ENCODE measurements around the gene THUMPD3. TPM values are rescaled to one million over a fixed set of nuclear protein-coding genes. Genes with fewer than 3 reads are reported as not detected.

The THUMPD3 gene
- total RNA-seq, 1 donor from 2014 or later: 43.9 TPM

DNA sequence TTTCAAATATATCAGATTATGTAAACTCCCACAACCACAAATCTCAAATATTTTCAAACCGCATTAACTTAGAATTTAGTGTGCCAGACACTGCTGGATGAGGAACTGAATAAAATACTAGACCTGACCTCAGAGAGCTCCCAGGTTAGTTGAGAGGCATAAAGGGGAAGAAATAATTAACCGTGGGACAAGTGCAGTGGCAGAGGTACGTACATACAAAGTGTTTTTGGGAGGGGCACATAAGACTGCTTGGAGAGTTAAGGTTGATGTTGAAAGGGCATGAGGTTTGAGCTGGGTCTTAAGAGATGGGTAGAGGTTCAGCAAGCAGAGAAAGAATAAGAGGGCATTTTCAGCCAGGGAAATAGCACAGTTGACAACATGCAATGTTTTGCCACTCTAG lies 17.2 kb downstream of the THUMPD3 start:
- H3K4me3 ChIP-seq (ENCODE audit: low read depth, low read length): no peak overlapping the region
- TF ChIP-seq, protein P1, sequence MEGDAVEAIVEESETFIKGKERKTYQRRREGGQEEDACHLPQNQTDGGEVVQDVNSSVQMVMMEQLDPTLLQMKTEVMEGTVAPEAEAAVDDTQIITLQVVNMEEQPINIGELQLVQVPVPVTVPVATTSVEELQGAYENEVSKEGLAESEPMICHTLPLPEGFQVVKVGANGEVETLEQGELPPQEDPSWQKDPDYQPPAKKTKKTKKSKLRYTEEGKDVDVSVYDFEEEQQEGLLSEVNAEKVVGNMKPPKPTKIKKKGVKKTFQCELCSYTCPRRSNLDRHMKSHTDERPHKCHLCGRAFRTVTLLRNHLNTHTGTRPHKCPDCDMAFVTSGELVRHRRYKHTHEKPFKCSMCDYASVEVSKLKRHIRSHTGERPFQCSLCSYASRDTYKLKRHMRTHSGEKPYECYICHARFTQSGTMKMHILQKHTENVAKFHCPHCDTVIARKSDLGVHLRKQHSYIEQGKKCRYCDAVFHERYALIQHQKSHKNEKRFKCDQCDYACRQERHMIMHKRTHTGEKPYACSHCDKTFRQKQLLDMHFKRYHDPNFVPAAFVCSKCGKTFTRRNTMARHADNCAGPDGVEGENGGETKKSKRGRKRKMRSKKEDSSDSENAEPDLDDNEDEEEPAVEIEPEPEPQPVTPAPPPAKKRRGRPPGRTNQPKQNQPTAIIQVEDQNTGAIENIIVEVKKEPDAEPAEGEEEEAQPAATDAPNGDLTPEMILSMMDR (conservative IDR thresholded peaks at IDR 0.05; ENCODE audit: low read depth, low read length): no peak
- no peak for DNase-seq (ENCODE audit: low read depth)

DNA sequence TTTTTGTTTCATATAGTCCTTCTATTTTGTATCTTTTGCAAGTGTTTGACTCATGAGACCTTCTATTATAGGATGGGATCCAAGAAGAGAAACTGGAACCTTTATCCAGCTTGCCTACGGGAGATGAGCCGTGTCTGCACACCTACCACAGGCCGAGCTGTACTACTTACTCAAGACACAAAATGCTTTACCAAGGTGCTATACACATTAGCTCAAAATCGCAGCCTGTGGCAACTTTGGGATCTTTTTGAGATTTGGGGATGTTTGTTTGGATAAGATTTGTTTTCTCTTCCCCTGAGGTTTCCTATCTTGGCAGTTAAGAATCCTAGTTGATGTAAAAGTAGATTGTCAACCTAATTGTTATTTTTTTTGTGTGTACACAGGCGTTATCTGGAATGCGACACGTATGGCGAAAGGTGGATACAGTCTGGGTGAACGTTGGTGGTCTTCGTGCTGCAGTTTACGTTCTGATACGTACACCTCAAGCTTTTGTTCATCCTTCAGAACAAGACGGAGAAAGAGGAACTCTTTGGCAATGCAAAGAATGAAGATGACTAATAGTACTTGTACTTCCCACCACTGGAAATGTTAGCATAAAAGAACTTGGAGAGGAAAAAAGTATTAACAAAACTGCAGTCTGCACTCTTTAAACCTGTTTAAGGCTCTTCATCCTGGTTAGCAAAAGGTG lies 21.4 kb downstream of the THUMPD3 start:
- DNase-seq (ENCODE audit: low read depth): no peak
- TF ChIP-seq, protein P1 (conservative IDR thresholded peaks at IDR 0.05; ENCODE audit: low read depth, low read length): no peak
- no peak overlapping the region for H3K4me3 ChIP-seq (ENCODE audit: low read depth, low read length)

DNA sequence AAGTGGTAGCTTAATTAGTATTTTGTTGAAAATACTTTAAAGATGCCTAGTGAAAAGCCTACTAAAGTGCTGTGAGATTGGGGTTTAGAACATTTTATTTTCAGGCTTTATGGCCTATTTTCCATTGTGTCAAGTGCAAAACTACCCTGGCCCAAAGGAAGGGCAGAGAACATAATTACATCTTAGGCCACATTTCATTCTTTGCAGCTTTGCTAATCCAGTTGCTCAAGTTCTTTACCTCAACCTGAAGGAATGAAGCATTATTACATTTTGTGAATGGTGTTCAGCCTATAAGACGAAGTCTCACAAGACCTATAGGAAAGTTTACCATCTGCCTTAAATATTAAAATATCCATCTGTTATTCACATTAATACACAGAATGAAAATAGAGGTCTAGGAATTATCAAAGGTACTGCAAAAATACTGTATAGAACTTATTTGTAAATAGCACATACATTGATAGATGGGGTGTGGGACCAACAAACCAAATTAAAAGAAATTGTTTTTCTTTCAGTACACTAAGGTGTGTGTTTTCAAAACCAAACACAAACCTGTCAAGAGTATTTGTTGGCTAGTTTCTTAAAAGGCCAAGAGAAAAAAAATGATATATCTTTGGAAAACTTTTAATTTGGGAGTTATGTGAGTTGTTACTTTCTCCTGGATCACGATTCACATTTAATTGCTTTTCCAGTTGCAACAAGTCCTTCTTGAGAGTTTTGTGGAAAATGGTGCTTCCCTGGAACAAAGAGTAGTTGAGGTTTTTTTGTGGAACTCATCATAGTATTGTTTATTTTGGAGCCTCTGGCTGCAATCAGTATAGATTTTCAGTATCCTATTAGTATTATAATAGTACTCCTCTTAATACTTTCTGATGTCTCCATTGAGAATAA lies 22.6 kb downstream of the THUMPD3 start:
- H3K4me3 ChIP-seq (ENCODE audit: low read depth, low read length): no peak overlapping the region
- DNase-seq (ENCODE audit: low read depth): no peak
- TF ChIP-seq, protein P1 (conservative IDR thresholded peaks at IDR 0.05; ENCODE audit: low read depth, low read length): no peak

DNA sequence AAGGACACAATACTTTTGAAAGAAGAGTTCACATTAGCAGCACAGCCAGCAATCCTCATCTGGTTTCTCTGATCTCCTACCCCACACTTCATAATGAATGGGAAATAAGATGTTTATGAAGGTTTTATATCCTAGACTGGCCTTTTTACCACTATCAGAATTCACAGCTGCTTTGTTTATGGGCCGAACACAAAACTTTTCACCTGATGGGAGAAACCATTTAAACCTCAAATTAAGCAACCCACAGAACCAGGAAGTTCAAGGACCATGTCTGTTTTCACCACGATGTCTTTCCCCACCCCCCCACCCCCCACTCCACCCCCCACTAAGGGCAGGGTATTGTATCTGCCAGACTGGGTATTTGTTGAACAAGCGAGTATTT lies 23.2 kb downstream of the THUMPD3 start:
- TF ChIP-seq, protein P1 (conservative IDR thresholded peaks at IDR 0.05; ENCODE audit: low read depth, low read length): no peak
- no peak for DNase-seq (ENCODE audit: low read depth)
- no peak overlapping the region for H3K4me3 ChIP-seq (ENCODE audit: low read depth, low read length)

DNA sequence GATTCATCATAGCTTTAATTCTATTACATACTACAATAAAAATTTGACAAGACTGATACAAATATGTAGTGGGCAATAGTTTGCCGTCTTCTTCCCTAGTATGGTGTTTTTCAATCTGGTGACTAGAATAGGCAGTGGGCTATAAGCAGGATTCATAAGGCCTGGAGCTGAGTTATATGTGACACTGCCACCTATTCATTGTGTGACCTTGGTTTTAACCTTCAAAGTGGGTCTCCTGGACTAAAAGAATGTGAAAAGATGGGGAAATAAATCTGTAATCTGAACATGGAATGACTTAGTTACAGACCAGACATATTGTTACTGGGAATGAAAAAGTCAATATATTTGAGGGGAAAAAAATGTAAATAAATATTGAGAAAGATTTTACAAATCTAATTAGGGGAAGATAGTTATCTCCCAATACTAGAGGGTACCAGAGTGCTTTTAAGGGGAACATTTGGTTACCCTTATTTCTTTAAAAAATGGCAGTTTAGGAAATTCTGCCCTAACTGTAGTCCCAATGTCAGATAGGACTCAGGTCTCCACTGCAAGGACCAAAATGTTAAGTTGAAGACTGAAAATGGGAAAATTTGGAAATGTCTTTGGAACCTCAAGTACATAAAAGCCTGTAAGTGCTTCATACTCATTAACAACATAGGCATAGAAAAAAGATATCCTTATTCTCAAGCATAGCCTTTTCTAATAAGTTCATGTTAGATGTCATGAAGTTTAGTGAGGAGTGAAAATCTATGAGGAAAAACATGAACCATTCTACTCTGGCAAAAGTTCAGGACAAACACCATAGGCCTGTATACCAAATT lies 23.9 kb downstream of the THUMPD3 start:
- H3K4me3 ChIP-seq (ENCODE audit: low read depth, low read length): no peak overlapping the region
- no peak for DNase-seq (ENCODE audit: low read depth)
- TF ChIP-seq, protein P1 (conservative IDR thresholded peaks at IDR 0.05; ENCODE audit: low read depth, low read length): no peak

DNA sequence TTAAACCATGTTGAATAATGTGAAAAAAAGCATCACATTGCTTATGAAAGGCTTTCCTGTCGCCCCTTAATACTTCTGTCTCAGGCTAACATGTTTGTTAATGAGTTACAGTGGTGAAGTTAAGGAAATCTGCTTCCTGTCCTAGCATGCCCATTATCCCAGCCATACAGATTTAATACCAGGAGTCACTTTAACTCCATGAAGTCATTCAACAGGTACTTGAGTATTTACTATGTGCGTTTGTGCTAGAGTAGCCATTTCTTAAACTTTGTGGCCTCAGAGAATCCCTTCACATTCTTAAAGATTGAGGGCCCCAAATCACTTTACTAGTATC lies 24.4 kb downstream of the THUMPD3 start:
- DNase-seq (ENCODE audit: low read depth): no peak
- H3K4me3 ChIP-seq (ENCODE audit: low read depth, low read length): no peak overlapping the region
- TF ChIP-seq, protein P1 (conservative IDR thresholded peaks at IDR 0.05; ENCODE audit: low read depth, low read length): no peak
